Osteoblast (primary cell): ENCODE data around the gene TBC1D5. TPM values are rescaled to one million over a fixed set of nuclear protein-coding genes. Genes with fewer than 3 reads are reported as not detected.

Experiments used
- DNase-seq: peaks from one replicate; pipeline ENCODE4 v3.0.0; 2011; ENCODE audit warnings: low spot score, mixed read lengths; ENCODE audit not compliant: insufficient read length; ENCODE audit errors: missing footprints
- H2AFZ ChIP-seq: 2 replicates; pipeline ENCODE4 v1.6.0; 2011; ENCODE audit warnings: mild to moderate bottlenecking, low read length
- H3K27ac ChIP-seq: 2 replicates; pipeline ENCODE4 v1.5.1; 2011; ENCODE audit warnings: mild to moderate bottlenecking, low read depth, low read length, moderate library complexity
- H3K27me3 ChIP-seq: 2 replicates; pipeline ENCODE4 v1.6.0; 2012; ENCODE audit warnings: mild to moderate bottlenecking, control low read depth, inconsistent platforms, low read length, moderate library complexity; ENCODE audit not compliant: insufficient read depth
- H3K36me3 ChIP-seq: 2 replicates; pipeline ENCODE4 v1.5.1; 2011; ENCODE audit warnings: mild to moderate bottlenecking, low read length, control low read depth, moderate library complexity; ENCODE audit not compliant: insufficient read depth
- H3K4me1 ChIP-seq: 2 replicates; pipeline ENCODE4 v1.5.1; 2011; ENCODE audit warnings: mild to moderate bottlenecking, low read length, control low read depth, moderate library complexity; ENCODE audit not compliant: insufficient read depth
- H3K4me2 ChIP-seq: 2 replicates; pipeline ENCODE4 v1.6.0; 2011; ENCODE audit warnings: mild to moderate bottlenecking, low read length; ENCODE audit not compliant: insufficient read depth
- H3K4me3 ChIP-seq: fragments of 200-600 bp; sonication (generic); 3 replicates; pipeline ENCODE4 v1.5.1; 2012; ENCODE audit warnings: mild to moderate bottlenecking, low read length, inconsistent platforms; ENCODE audit not compliant: insufficient read depth
- H3K79me2 ChIP-seq: 2 replicates; pipeline ENCODE4 v1.6.0; 2012; ENCODE audit warnings: mild to moderate bottlenecking, low read length, control low read depth, inconsistent platforms; ENCODE audit not compliant: insufficient read depth
- H3K9me3 ChIP-seq: 2 replicates; pipeline ENCODE4 v1.5.1; 2011; ENCODE audit warnings: low read depth, low read length, control low read depth
- H4K20me1 ChIP-seq: 2 replicates; pipeline ENCODE4 v1.6.0; 2012; ENCODE audit warnings: mild to moderate bottlenecking, low read length, control low read depth; ENCODE audit not compliant: insufficient read depth
- CTCF ChIP-seq: IDR thresholded peaks from 2 replicates; pipeline ENCODE4 v1.5.1; 2011; ENCODE audit warnings: mild to moderate bottlenecking, low read depth, low read length, moderate library complexity; ENCODE audit errors: extremely low read depth
- total RNA-seq: library from RNA; depleted of rRNA; stranded (reverse); fragments of >200 nt; gene quantifications from 2 replicates; pipeline ENCODE4 v1.2.3, GENCODE V29; 2012

TBC1D5 gene
- total RNA-seq, 1 donor = 117 TPM

GRCh38 chr3:17340693-17341092 lies 401.7 kb downstream of the TBC1D5 start:
- H3K9me3 ChIP-seq = no peaks in the 10 kb centered on the region
- no peak overlapping the region for H2AFZ ChIP-seq
- no peaks in the 10 kb centered on the region for H3K27me3 ChIP-seq
- H3K4me2 ChIP-seq = no peak overlapping the region
- no peaks in the 10 kb centered on the region for H3K4me1 ChIP-seq
- H3K36me3 ChIP-seq = no peaks in the 10 kb centered on the region
- no peak for TF ChIP-seq CTCF
- no peak overlapping the region for H3K27ac ChIP-seq
- no peaks in the 10 kb centered on the region for H4K20me1 ChIP-seq
- H3K79me2 ChIP-seq = no peaks in the 10 kb centered on the region
- peak; percentile 19 for DNase-seq
- H3K4me3 ChIP-seq = no peak overlapping the region

- no peak for TF ChIP-seq CTCF
- Histone ChIP-seq H2AFZ (no peak overlapping the region), H3K27me3 (no peaks in the 10 kb centered on the region), H3K36me3 (no peaks in the 10 kb centered on the region), H3K79me2 (no peaks in the 10 kb centered on the region), H3K4me3 (no peak overlapping the region), H4K20me1 (no peaks in the 10 kb centered on the region), H3K4me1 (no peaks in the 10 kb centered on the region), H3K4me2 (no peak overlapping the region), H3K9me3 (no peaks in the 10 kb centered on the region), H3K27ac (no peak overlapping the region)
- DNase-seq = no peak
Measured at GRCh38 chr3:17340261-17340660, 402.2 kb downstream of the TBC1D5 start.

GRCh38 chr3:17339132-17339575 lies 403.3 kb downstream of the TBC1D5 start:
- no peak for TF ChIP-seq CTCF
- Histone ChIP-seq H3K4me1 (no peaks in the 10 kb centered on the region), H4K20me1 (no peaks in the 10 kb centered on the region), H3K36me3 (no peaks in the 10 kb centered on the region), H3K79me2 (no peaks in the 10 kb centered on the region), H3K9me3 (no peaks in the 10 kb centered on the region), H3K4me3 (no peak overlapping the region), H3K27ac (no peak overlapping the region), H2AFZ (no peak overlapping the region), H3K27me3 (no peaks in the 10 kb centered on the region), H3K4me2 (no peak overlapping the region)
- DNase-seq = peak; percentile 18

- no peak for DNase-seq
- Histone ChIP-seq H4K20me1 (no peaks in the 10 kb centered on the region), H3K9me3 (no peaks in the 10 kb centered on the region), H2AFZ (no peak overlapping the region), H3K4me2 (no peak overlapping the region), H3K79me2 (no peaks in the 10 kb centered on the region), H3K36me3 (no peaks in the 10 kb centered on the region), H3K4me3 (no peak overlapping the region), H3K27ac (no peak overlapping the region), H3K4me1 (no peaks in the 10 kb centered on the region), H3K27me3 (no peaks in the 10 kb centered on the region)
- TF ChIP-seq CTCF = no peak
Measured at GRCh38 chr3:17336291-17336690, 406.1 kb downstream of the TBC1D5 start.
